H1 (cell line): ENCODE results near the gene S100A11. TPM values are rescaled to one million over a fixed set of nuclear protein-coding genes. Genes with fewer than 3 reads are reported as not detected.

Experiments used
- ATF3 ChIP-seq: IDR thresholded peaks from 2 replicates; pipeline ENCODE4 v1.6.1; 2011; ENCODE audit warnings: low read depth, mild to moderate bottlenecking, low read length; ENCODE audit not compliant: insufficient read depth
- SP2 ChIP-seq: IDR thresholded peaks from 2 replicates; pipeline ENCODE4 v1.6.1; 2012; ENCODE audit warnings: mild to moderate bottlenecking, low read length, inconsistent platforms
- TCF12 ChIP-seq: IDR thresholded peaks from 2 replicates; pipeline ENCODE4 v1.6.1; 2011; ENCODE audit warnings: low read depth, mild to moderate bottlenecking, low read length
- TEAD4 ChIP-seq: IDR thresholded peaks from 2 replicates; pipeline ENCODE4 v1.6.1; 2012; ENCODE audit warnings: low read depth, low read length, inconsistent platforms, mixed read lengths
- polyA plus RNA-seq, 7 experiments: library from polyadenylated mRNA; depleted of rRNA in 3 of 7; stranded (reverse) in 5 of 7; unstranded in 2 of 7; fragments of >200 nt in 5 of 7; fragments of 200-250 nt in 2 of 7; gene quantifications; 1 replicate in 5 of 7; 2 replicates in 1 of 7; 4 replicates in 1 of 7; pipeline versions ENCODE4 v1.2.1 to v1.2.3, GENCODE V29; 2011 to 2013; ENCODE audit warnings: missing spikeins in 2 of 7, mixed read lengths in 2 of 7
- total RNA-seq: library from RNA; stranded (reverse); fragmentation: NEBNext Ultra II Directional; extraction: Animal tissue kit (Norgen Biotek cat#: 25700); gene quantifications from 2 replicates; pipeline ENCODE4 v1.2.1, GENCODE V29; 2021

Gene S100A11
- total and polyA plus RNA-seq, 2 of the 8 experiments (the other 6 are each of a cell fraction or from before 2014, with no cell fraction given), result 120 to 343 TPM

- TF ChIP-seq ATF3 (no peak), TCF12 (no peak), TEAD4 (no peak), SP2 (no peak)
These were observed 2.7 kb upstream of the S100A11 start (continued) for GRCh38 chr1:152039461-152039860.
